Measurements from ENCODE around the gene TOR4A.
"Not testable (repeated sequence)": the region's sequence is repeated elsewhere in the genome, so short reads cannot be mapped to it uniquely, and the experiment has no call there.

Gene TOR4A

DNA sequence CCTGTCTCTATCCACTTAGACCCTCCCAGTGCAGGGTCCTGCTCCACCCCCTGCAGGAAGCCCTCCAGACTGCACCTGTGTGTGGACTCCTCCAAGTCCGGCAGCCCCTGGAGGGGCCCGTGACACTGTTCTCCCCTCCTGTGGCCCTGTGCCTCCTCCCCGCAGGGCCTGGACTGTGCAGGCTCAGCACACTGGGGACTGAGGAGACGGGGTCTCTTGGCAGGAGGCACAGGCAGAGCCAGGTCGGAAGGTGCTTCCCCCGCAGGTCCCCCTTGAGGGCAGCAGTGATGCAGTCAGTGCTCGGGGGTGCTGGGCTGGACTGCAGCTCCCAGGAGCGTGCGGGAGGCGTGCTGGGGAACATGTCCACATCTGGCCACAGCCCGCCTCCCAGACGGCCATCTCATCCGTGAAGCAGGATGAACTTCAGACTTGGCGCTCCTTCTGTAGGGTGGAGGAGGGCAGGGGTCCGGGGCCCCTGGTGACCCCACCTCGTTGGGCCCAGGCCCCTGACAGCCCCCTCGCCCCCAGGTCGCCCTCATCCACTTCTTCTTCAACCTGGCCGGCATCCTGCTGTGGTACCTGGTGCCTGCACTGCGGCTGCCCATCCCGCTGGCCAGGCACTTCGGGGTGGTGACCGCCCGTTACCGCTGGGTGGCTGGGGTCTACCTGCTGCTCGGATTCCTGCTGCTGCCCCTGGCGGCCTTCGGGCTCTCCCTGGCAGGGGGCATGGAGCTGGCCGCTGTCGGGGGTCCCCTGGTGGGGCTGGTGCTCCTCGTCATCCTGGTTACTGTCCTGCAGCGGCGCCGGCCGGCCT lies 41.9 kb upstream of the TOR4A start:
- DNase-seq (ENCODE audit: low read depth): no peak
- TF ChIP-seq, protein P1, sequence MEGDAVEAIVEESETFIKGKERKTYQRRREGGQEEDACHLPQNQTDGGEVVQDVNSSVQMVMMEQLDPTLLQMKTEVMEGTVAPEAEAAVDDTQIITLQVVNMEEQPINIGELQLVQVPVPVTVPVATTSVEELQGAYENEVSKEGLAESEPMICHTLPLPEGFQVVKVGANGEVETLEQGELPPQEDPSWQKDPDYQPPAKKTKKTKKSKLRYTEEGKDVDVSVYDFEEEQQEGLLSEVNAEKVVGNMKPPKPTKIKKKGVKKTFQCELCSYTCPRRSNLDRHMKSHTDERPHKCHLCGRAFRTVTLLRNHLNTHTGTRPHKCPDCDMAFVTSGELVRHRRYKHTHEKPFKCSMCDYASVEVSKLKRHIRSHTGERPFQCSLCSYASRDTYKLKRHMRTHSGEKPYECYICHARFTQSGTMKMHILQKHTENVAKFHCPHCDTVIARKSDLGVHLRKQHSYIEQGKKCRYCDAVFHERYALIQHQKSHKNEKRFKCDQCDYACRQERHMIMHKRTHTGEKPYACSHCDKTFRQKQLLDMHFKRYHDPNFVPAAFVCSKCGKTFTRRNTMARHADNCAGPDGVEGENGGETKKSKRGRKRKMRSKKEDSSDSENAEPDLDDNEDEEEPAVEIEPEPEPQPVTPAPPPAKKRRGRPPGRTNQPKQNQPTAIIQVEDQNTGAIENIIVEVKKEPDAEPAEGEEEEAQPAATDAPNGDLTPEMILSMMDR (conservative IDR thresholded peaks at IDR 0.05; ENCODE audit: low read length): 0 out of 2 replicates have a peak, but pooled peaks have one; percentile 4
- no peak overlapping the region for H3K4me3 ChIP-seq (ENCODE audit: low read length)

DNA sequence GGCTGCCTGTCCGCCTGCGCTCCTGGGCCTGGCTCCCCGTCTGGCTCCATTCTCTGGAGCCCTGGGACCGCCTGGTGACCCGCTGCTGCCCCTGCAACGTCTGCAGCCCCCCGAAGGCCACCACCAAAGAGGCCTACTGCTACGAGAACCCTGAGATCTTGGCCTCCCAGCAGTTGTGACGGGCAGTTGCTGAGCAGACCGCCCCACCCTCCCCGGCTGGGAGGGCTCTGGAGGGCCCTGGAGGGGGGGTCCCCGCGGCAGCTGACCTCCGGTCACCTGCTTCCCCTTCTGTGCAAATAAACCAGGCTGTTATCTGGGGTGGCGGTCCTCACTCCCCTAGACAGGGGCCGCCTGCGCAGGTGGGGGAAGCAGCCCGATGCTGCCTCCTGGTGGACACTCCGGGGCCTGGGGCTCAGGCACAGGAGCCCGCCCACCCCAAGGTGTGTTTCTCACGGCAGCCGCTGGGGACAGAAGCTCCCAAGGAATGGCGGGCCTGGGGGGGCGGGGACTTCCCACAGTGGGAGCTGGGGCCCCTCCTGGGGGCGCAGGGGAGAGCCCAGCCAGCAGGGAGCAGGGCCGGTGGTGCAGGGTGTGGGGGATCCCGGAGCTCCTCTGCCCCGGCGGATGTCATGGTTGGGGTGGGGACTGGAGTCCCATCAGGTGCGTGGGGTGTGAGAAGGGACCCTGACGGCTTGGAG lies 41.1 kb upstream of the TOR4A start:
- TF ChIP-seq, protein P1 (conservative IDR thresholded peaks at IDR 0.05; ENCODE audit: low read length): peak; percentile 74
- DNase-seq (ENCODE audit: low read depth): peak; percentile 62
- H3K4me3 ChIP-seq (ENCODE audit: low read length): no peak overlapping the region

DNA sequence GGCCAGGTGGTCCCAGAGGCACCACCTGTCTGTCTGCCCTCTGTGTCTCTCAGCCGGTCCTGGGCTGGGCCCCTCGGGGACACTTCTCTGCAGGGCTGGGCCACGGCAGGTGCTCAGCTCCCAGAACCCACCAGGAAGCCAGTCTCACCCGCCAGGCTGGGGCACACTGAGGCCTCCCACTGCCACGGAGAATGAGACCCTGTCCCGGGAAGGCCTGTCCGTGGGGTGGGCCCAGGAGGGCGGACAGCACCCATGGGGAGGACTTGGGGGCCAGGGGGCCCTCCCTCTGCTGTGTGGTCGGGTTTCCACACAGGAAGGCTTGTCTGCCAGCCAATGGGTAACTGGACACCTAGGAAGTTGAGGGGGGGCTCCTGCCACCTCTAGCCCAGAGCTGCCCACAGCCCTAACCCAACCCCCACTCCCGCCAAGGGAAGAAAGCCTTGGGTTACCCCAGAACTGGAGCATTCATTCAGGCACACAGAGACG lies 40.5 kb upstream of the TOR4A start:
- H3K4me3 ChIP-seq (ENCODE audit: low read length): no peak overlapping the region
- DNase-seq (ENCODE audit: low read depth): no peak
- TF ChIP-seq, protein P1 (conservative IDR thresholded peaks at IDR 0.05; ENCODE audit: low read length): no peak

DNA sequence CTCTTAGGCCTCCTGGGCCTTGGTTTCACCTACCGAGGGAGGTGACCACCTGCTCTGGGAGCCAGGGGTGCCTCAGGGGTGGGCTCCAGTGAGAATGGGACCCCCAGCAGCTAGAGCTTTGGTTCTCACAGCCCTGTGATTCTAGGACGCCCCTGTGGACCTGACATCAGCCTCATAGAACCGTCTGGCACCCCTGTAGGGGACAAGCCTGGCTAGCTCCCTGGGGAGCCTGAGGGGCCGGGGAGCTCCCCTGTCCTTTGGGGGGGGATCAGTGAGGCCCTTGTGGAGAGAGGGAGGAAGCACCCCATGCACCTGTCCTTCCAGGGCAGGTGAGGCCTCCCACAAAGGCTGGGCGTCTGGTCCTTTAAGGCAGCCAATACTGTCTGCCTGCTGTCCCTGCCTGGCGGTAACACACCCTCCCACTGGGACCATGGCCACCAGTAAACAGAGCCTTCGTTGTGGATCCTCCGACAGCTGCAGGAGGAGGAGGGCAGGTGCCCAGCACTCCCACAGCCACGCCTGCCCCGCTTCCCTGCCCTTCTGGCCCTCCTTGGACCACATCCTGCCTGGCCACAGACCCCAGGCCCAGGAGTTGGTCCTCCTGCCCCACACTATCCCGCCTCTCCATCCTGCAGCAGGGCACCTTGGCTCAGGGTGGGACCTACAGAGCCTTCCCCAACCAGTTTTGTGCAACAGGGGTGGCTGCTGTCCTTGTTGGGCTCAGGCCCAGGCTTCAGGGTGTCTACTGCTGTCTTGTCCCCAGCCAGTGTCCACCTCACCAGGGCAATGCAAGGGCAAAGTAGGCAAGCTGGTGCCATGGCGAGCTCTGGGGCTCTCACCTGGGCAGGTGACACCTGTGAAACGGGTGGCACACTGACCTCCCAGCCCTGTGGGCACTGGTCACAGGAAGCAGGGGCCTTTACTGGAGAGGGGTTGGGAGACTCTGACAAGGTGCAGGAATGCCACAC lies 39.5 kb upstream of the TOR4A start:
- no peak overlapping the region for H3K4me3 ChIP-seq (ENCODE audit: low read length)
- TF ChIP-seq, protein P1 (conservative IDR thresholded peaks at IDR 0.05; ENCODE audit: low read length): no peak
- no peak for DNase-seq (ENCODE audit: low read depth)

DNA sequence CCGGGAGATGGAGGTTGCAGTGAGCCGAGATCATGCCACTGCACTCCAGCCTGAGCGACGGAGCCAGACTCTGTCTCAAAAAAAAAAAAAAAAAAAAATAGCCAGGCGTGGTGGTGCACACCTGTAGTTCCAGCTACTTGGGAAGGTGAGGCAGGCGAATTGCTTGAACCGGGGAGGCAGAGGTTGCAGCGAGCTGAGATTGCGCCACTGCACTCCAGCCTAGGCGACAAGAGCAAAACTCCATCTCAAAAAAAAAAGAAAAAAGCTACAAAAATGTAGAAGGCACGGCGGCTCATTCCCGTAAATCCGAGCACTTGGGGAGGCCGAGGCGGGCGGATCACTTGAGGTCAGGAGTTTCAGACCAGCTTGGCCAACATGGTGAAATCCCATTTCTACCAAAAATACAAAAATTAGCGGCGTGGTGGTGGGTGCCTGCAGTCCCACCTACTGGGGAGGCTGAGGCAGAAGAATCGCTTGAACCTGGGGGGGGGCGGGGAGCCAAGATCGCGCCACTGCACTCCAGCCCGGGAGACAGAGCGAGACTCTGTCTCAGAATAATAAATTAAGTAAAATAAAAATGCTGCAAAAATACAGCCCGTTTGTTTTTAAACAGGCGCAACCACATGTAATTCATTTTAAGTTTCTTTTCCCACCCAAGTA lies 37.9 kb upstream of the TOR4A start:
- DNase-seq (ENCODE audit: low read depth): not testable (repeated sequence)
- peak overlapping the region; percentile 68 for H3K4me3 ChIP-seq (ENCODE audit: low read length)

DNA sequence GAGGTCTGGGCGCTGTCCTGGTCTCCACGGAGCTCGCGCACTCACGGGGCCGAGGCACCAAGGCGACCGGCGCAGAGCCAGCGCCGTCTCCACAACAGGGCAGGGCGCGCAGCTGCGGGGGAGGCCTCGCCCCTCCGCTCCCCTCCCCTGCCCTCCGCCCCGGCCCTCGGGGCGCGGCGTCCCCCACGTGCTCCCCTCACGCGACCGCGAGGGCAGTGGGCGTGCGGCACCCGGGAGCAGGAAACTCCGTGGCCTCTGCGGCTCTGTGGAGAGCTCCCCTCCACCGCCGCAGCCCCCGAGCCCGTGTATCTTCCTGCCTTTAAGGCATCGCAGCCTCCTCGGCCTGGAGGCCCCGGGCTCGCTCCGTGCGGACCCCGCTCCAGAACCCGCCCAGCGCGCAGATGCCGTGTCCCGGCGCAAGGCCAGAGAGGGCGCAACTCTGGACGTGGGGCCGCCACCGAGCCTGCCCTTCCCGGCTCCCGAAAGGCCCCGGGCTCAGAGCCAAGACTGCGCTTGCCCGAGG lies 37.1 kb upstream of the TOR4A start:
- DNase-seq (ENCODE audit: low read depth): peak; percentile 79
- TF ChIP-seq, protein P1 (conservative IDR thresholded peaks at IDR 0.05; ENCODE audit: low read length): no peak
- H3K4me3 ChIP-seq (ENCODE audit: low read length): peak overlapping the region; percentile 68
